Large intestine (tissue), 3 donors: ENCODE data around the gene PLSCR4. TPM values are rescaled to one million over a fixed set of nuclear protein-coding genes. Genes with fewer than 3 reads are reported as not detected.
A peak's percentile ranks its signal among the peaks of the same experiment; 100 is the strongest.
"Not testable (repeated sequence)": the region's sequence is repeated elsewhere in the genome, so short reads cannot be mapped to it uniquely, and the experiment has no call there.

Source experiments
- DNase-seq, 2 donors: peaks; one replicate each; pipeline versions ENCODE4 v3.0.0 to v3.0.0-alpha.2; 2013
- H3K27ac ChIP-seq: one replicate; pipeline ENCODE4 v1.5.1; 2013; ENCODE audit warnings: low read length
- H3K27me3 ChIP-seq: 2 replicates; pipeline ENCODE4 v1.6.1; 2013; ENCODE audit warnings: low read length; ENCODE audit not compliant: control insufficient read depth, insufficient read depth
- H3K36me3 ChIP-seq: 2 replicates; pipeline ENCODE4 v1.6.1; 2013; ENCODE audit warnings: low read length; ENCODE audit not compliant: control insufficient read depth, insufficient read depth
- H3K4me1 ChIP-seq: one replicate; pipeline ENCODE4 v1.6.1; 2013; ENCODE audit warnings: low read length; ENCODE audit not compliant: control insufficient read depth, insufficient read depth
- H3K4me3 ChIP-seq: one replicate; pipeline ENCODE4 v1.5.1; 2013; ENCODE audit warnings: low read length
- H3K9me3 ChIP-seq: one replicate; pipeline ENCODE4 v1.6.1; 2013; ENCODE audit warnings: mild to moderate bottlenecking, low read depth, low read length, moderate library complexity; ENCODE audit not compliant: control insufficient read depth
- WGBS: methylation state at CpG from one replicate; pipeline ENCODE4 v1.1.5; 2013; ENCODE audit warnings: low lambda C conversion rate; ENCODE audit not compliant: insufficient coverage; 5-methylcytosine and 5-hydroxymethylcytosine counted together
- polyA plus RNA-seq: library from polyadenylated mRNA; unstranded; fragments of 120-200 nt; gene quantifications from one replicate; pipeline ENCODE4 v1.2.1, GENCODE V29; 2013

Gene PLSCR4
- polyA plus RNA-seq, 1 donor: 38.8 TPM

DNA sequence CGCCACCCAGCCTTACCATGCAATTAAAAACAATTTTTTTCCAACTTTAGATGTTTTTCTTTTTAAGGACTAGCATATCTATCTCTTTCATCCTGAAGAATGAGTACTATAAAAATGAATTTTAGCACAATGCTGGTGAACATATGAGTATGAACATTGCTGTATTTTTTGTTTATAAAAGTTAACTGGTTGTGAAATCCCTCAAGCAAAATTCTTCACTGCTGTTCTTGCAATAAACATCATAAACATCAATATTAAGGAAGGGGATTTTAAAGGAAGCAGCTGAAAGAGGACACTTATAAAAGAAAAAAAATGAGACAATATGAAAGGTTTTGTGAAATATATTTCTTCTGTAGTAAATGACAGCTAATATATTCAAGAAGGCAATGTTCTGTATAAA is 3.0 kb downstream of the PLSCR4 start:
- no CpG with 5 or more reads among the region's 1 CpG for WGBS
- no peaks in the 10 kb centered on the region for H3K36me3 ChIP-seq
- DNase-seq: no peak
- no peak overlapping the region for H3K4me3 ChIP-seq
- no peaks in the 10 kb centered on the region for H3K4me1 ChIP-seq
- no peaks in the 10 kb centered on the region for H3K9me3 ChIP-seq
- no peaks in the 10 kb centered on the region for H3K27me3 ChIP-seq
- no peak overlapping the region for H3K27ac ChIP-seq

DNA sequence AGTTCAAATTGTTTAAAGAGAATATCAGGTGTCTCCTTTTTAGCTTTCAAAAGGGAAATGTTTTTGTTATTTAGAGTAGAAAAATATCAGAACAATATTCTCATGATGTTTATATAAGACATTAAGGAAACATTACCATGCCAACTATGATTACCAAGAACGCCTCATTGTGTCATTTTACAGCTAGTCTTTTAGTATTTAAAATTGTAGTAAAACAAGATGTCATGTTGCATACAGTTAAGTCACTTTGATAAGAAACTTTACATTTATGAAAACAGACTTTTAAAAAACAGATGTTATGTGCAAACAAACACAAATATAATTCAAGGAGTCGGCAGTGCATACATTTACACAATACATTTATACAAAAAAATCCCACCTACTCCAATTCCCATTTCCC is 4.4 kb downstream of the PLSCR4 start:
- DNase-seq: no peak
- no peak overlapping the region for H3K4me3 ChIP-seq
- 92% methylated on average over 2 of the region's 2 CpGs for WGBS
- no peaks in the 10 kb centered on the region for H3K4me1 ChIP-seq
- no peak overlapping the region for H3K27ac ChIP-seq
- no peaks in the 10 kb centered on the region for H3K9me3 ChIP-seq
- H3K27me3 ChIP-seq: no peaks in the 10 kb centered on the region
- H3K36me3 ChIP-seq: no peaks in the 10 kb centered on the region

DNA sequence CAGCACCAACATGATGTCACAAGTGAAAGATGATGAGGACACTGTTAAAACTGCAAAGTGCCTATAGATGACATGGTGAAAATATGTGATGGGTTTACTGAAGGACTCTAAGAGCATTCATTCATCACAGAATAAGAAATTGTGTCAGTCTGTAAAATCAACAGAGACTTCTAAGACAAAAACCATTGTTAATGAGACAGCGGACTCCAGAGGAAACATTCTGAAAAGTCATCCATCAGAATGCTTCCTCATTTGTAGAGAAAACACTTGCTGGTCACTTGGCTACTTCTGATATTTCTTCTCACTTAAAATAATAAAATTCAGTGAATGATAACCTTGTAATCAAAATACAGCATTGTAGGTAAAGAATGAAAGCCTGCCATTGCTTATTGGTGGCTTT is 7.3 kb downstream of the PLSCR4 start:
- DNase-seq: no peak
- no peaks in the 10 kb centered on the region for H3K36me3 ChIP-seq
- no peak overlapping the region for H3K4me3 ChIP-seq
- H3K27me3 ChIP-seq: no peaks in the 10 kb centered on the region
- H3K4me1 ChIP-seq: no peaks in the 10 kb centered on the region
- H3K27ac ChIP-seq: no peak overlapping the region
- H3K9me3 ChIP-seq: no peaks in the 10 kb centered on the region
- WGBS: 80% methylated on average over 1 of the region's 1 CpG

DNA sequence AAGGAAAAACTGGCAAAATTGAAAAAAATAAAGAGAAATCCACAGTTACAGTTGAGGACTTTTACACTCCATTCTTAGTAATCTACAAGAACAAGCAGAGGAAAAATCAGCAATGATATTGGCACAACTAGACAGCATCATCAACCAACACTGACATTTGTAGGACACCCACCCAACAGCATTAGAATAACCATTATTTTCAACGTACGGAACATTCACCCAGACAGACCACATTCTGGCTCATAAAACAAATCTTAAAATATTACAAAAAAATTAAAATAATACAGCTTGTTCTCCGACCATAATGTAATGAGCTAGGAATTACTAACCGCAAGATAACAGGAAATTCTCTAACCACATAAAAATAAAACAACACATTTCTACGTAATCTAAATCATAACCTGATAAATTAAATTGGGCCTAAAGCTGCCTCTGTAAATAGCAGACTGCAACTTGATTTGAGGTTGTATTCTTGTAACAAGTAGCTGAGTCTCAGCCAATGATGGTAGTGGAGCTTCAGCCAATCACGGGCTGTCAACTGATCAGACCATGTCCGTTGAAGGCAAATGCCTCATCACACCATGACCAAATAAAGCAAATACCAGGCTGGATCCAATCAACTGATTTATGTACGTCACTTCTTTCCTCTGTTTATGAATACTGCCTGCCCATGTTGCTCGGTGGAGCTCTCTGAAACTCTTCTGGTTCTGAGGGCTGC is 9.2 kb downstream of the PLSCR4 start:
- no CpG with 5 or more reads among the region's 9 CpGs for WGBS
- Histone ChIP-seq H3K4me1 (no peaks in the 10 kb centered on the region), H3K27ac (no peak overlapping the region), H3K36me3 (no peaks in the 10 kb centered on the region), H3K9me3 (peaks cover 9% of the 10 kb centered on the region), H3K4me3 (no peak overlapping the region), H3K27me3 (no peaks in the 10 kb centered on the region)
- no peak for DNase-seq

DNA sequence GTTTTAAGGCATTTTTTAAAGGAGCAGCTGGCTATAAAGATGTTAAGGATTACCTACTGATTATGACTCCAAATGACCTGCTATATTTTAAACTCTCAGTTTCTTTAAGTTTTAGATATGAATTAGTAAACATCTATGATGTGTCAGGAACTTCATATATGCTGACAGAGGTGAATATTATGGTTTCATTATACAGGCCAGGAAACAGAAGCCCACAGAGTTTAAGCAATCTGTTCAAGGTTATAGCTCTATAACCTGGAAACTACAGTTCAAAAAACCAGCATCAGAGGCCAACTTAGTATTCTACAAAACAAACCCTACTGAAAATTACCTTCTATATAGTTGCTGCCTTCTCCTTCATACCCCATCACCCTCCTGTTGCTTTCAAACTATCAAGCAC is 17.4 kb downstream of the PLSCR4 start:
- no peaks in the 10 kb centered on the region for H3K27me3 ChIP-seq
- no peak for DNase-seq
- no peak overlapping the region for H3K27ac ChIP-seq
- peaks cover 24% of the 10 kb centered on the region for H3K9me3 ChIP-seq
- no peak overlapping the region for H3K4me3 ChIP-seq
- H3K36me3 ChIP-seq: no peaks in the 10 kb centered on the region
- no peaks in the 10 kb centered on the region for H3K4me1 ChIP-seq

GRCh38 chr3:146227486-146227885 is 23.4 kb downstream of the PLSCR4 start:
- DNase-seq: no peak
- whole genome bisulfite sequencing: no CpG with 5 or more reads among the region's 1 CpG

DNA sequence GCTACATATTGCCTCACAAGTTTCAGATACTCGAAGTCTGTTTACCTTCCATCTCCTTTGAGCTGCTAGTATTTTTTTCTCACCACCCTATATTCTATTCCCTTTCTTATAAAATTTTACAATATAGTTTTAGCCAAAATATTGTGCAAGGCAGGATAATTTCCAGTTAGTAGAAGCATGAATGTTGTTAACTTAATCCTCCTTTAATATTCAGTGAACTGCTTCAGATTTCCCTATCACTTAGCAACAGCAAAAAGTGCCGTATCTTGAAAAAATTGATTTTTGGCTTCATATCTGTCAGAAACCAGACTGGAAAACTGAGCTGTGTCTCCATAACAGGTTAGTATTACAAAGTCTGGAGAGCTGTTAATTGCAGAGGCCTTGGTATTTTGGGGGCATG is 24.0 kb downstream of the PLSCR4 start:
- no peak for DNase-seq
- Histone ChIP-seq H3K4me1 (peaks cover 11% of the 10 kb centered on the region), H3K27ac (no peak overlapping the region), H3K9me3 (peaks cover 4% of the 10 kb centered on the region), H3K27me3 (no peaks in the 10 kb centered on the region), H3K36me3 (no peaks in the 10 kb centered on the region), H3K4me3 (no peak overlapping the region)
- WGBS: no CpG with 5 or more reads among the region's 2 CpGs

More at GRCh38 chr3:146227486-146227885, 23.4 kb downstream of the PLSCR4 start:
- Histone ChIP-seq H3K27ac (no peak overlapping the region), H3K36me3 (no peaks in the 10 kb centered on the region), H3K4me1 (peaks cover 11% of the 10 kb centered on the region), H3K4me3 (no peak overlapping the region), H3K9me3 (peaks cover 4% of the 10 kb centered on the region), H3K27me3 (no peaks in the 10 kb centered on the region)

DNA sequence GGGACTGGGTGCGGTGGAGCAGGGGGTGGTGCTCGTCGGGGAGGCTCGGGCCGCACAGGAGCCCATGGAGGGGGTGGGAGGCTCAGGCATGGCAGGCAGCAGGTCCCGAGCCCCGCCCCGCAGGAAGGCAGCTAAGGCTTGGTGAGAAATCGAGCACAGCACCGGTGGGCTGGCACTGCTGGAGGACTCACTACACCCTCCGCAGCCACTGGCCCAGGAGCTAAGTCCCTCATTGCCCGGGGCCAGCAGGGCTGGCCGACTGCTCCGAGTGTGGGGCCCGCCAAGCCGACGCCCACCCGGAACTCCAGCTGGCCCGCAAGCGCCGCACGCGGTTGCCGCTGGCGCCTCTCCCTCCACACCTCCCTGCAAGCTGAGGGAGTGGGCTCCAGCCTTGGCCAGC is 25.4 kb downstream of the PLSCR4 start:
- not testable (repeated sequence) for H3K27ac ChIP-seq, H3K36me3 ChIP-seq, DNase-seq, H3K27me3 ChIP-seq, H3K4me3 ChIP-seq, H3K9me3 ChIP-seq
- no CpG with 5 or more reads among the region's 25 CpGs for WGBS
- peaks cover 15% of the 10 kb centered on the region for H3K4me1 ChIP-seq

- WGBS: 90% methylated on average over 3 of the region's 6 CpGs
- no peak overlapping the region for H3K27ac ChIP-seq
- DNase-seq: no peak
- peaks cover 4% of the 10 kb centered on the region for H3K9me3 ChIP-seq
- no peaks in the 10 kb centered on the region for H3K27me3 ChIP-seq
- peaks cover 15% of the 10 kb centered on the region for H3K4me1 ChIP-seq
- no peaks in the 10 kb centered on the region for H3K36me3 ChIP-seq
- no peak overlapping the region for H3K4me3 ChIP-seq
Measured at GRCh38 chr3:146223401-146224373, 27.2 kb downstream of the PLSCR4 start.

DNA sequence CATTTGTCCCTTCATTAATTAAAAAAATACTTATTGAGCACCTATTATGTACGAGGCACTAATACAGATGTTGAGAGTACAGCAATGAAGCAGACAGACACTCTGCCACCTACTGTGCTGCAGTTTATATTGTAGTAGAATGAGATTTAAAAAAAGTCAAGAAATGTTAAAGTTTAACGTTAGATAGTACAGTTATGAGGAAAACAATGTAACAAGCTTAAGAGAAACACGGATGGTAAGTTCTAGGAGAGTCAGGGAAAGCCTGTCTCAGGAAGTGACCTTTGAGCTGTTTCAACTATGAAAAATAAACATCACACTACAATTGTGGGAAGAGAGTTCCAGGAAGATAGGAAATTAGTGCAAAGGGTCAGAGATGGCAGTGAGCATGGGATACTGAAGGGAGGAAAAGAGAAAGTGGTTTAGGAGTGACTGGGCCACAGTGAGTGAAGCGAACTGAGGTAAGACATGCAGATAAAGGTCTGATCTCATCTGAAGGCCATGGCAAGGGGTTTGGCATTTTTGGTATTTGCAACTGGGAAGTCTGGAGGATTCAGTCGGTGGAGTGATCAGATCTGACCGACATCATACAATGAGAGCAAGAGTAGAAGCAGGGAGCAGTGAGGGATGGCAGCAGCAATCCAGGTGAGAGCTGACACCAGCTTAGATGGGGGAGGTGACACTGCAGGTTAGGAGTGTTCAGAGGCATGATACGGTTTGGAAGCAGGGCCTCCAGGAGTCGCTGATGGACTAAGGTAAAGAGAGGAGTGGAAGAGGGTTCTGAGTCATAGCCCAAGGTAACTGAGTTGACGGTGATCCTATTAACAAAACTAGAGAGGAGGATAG is 28.5 kb downstream of the PLSCR4 start:
- Histone ChIP-seq H3K9me3 (peaks cover 4% of the 10 kb centered on the region), H3K27ac (peak overlapping the region; percentile 71), H3K4me3 (no peak overlapping the region), H3K27me3 (no peaks in the 10 kb centered on the region), H3K36me3 (peaks cover under 1% of the 10 kb centered on the region), H3K4me1 (peaks cover 15% of the 10 kb centered on the region)
- WGBS: 24% methylated on average over 5 of the region's 9 CpGs
- peak; percentile 85 to 95 for DNase-seq
